ENCODE measurements around the gene KCNIP4. TPM values are rescaled to one million over a fixed set of nuclear protein-coding genes. Genes with fewer than 3 reads are reported as not detected.

KCNIP4 gene
- total RNA-seq, 1 donor from 2014 or later, result not detected

GRCh38 chr4:21790438-21791029 lies 158.0 kb downstream of the KCNIP4 start:
- Histone ChIP-seq H3K4me3 (no peak overlapping the region), H3K27me3 (no peaks in the 10 kb centered on the region), H3K27ac (no peak overlapping the region), H3K36me3 (no peaks in the 10 kb centered on the region), H3K4me1 (no peaks in the 10 kb centered on the region), H3K9me3 (no peaks in the 10 kb centered on the region)
- intact Hi-C loops (cut with DNase I), result no loop called here
- ATAC-seq (no peak), DNase-seq (no peak)
- peak; percentile 47 for TF ChIP-seq CTCF (IDR thresholded peaks at IDR 0.05)

- no peak for DNase-seq
- H3K4me3 ChIP-seq, result no peak overlapping the region
- intact Hi-C loops (cut with DNase I), result no loop called here
- no peak for ATAC-seq
- TF ChIP-seq CTCF (IDR thresholded peaks at IDR 0.05), result no peak
- H3K4me1 ChIP-seq, result no peaks in the 10 kb centered on the region
- no peaks in the 10 kb centered on the region for H3K9me3 ChIP-seq
- no peaks in the 10 kb centered on the region for H3K36me3 ChIP-seq
- no peak overlapping the region for H3K27ac ChIP-seq
- peaks cover 6% of the 10 kb centered on the region for H3K27me3 ChIP-seq
Measured at GRCh38 chr4:21780148-21780547, 168.4 kb downstream of the KCNIP4 start.

- H3K4me3 ChIP-seq, result no peak overlapping the region
- H3K9me3 ChIP-seq, result no peaks in the 10 kb centered on the region
- H3K36me3 ChIP-seq, result no peaks in the 10 kb centered on the region
- H3K27ac ChIP-seq, result no peak overlapping the region
- no peak for ATAC-seq
- DNase-seq, result no peak
- H3K27me3 ChIP-seq, result peaks cover 10% of the 10 kb centered on the region
- intact Hi-C loops (cut with DNase I), result no loop called here
- no peak for TF ChIP-seq CTCF (IDR thresholded peaks at IDR 0.05)
- H3K4me1 ChIP-seq, result no peaks in the 10 kb centered on the region
Measured at GRCh38 chr4:21778702-21779101, 169.9 kb downstream of the KCNIP4 start.

- Histone ChIP-seq H3K4me3 (no peak overlapping the region), H3K27ac (no peak overlapping the region), H3K27me3 (peaks cover 10% of the 10 kb centered on the region), H3K4me1 (no peaks in the 10 kb centered on the region), H3K36me3 (no peaks in the 10 kb centered on the region), H3K9me3 (no peaks in the 10 kb centered on the region)
- ATAC-seq (no peak), DNase-seq (no peak)
- intact Hi-C loops (cut with DNase I), result no loop called here
- TF ChIP-seq CTCF (IDR thresholded peaks at IDR 0.05), result no peak
Measured at GRCh38 chr4:21775703-21776102, 172.9 kb downstream of the KCNIP4 start.

GRCh38 chr4:21769404-21770147 lies 179.0 kb downstream of the KCNIP4 start:
- TF ChIP-seq CTCF (IDR thresholded peaks at IDR 0.05), result no peak
- no peaks in the 10 kb centered on the region for H3K27me3 ChIP-seq
- no peak overlapping the region for H3K27ac ChIP-seq
- DNase-seq, result no peak
- no peak for ATAC-seq
- H3K4me1 ChIP-seq, result no peaks in the 10 kb centered on the region
- H3K4me3 ChIP-seq, result no peak overlapping the region
- intact Hi-C loops (cut with DNase I), result loop anchor here (10.0 kb wide), 1 partner anchor 255 kb away; no protein-coding TSS in a partner anchor
- no peaks in the 10 kb centered on the region for H3K9me3 ChIP-seq
- H3K36me3 ChIP-seq, result no peaks in the 10 kb centered on the region

Data from upper lobe of right lung (tissue), 1 donor.